H1 (cell line): ENCODE results near the gene PDGFB. TPM values are rescaled to one million over a fixed set of nuclear protein-coding genes. Genes with fewer than 3 reads are reported as not detected.
A peak's percentile ranks its signal among the peaks of the same experiment; 100 is the strongest.

Experiments
- CTCF ChIA-PET: fragments of 300-600 bp; sonication (Branson Sonifier 250); formaldehyde crosslinking; loops from one replicate; lab custom pipeline; 2021; ENCODE audit not compliant: partially characterized antibody; lab: Charles Lee
- POLR2A ChIA-PET: fragments of 300-600 bp; sonication (Branson Sonifier 250); formaldehyde crosslinking; loops from one replicate; lab custom pipeline; 2021; ENCODE audit warnings: inconsistent platforms; ENCODE audit not compliant: partially characterized antibody; lab: Charles Lee
- DNase-seq, 2 experiments: peaks; one replicate each; pipeline versions ENCODE4 v3.0.0 to v3.0.0-alpha.2; 2010 to 2022; ENCODE audit warnings: low spot score in 2 of 2, low read depth in 1 of 2, mixed read lengths in 1 of 2
- FAIRE-seq: peaks from 2 replicates; lab custom pipeline; 2011; peaks lifted over from hg19 to GRCh38; lab: Jason Lieb, UNC
- H2AFZ ChIP-seq: 2 replicates; pipeline ENCODE4 v1.8.1; 2012; ENCODE audit warnings: low read length, inconsistent platforms
- H2AK5ac ChIP-seq: 2 replicates; pipeline ENCODE4 v1.6.1; 2013; ENCODE audit warnings: low read depth, low read length
- H2BK120ac ChIP-seq: replicated peaks from 2 replicates; pipeline ENCODE3; 2013; ENCODE audit warnings: low read depth, low read length, inconsistent platforms
- H2BK12ac ChIP-seq: 2 replicates; pipeline ENCODE4 v1.6.1; 2013; ENCODE audit warnings: low read depth, low read length
- H2BK15ac ChIP-seq: 2 replicates; pipeline ENCODE4 v1.6.1; 2013; ENCODE audit warnings: low read length
- H2BK20ac ChIP-seq: 2 replicates; pipeline ENCODE4 v1.6.1; 2013; ENCODE audit warnings: low read length
- H2BK5ac ChIP-seq: 2 replicates; pipeline ENCODE4 v1.6.1; 2013; ENCODE audit warnings: low read depth, low read length
- H3K14ac ChIP-seq: 2 replicates; pipeline ENCODE4 v1.6.1; 2013; ENCODE audit warnings: inconsistent platforms; ENCODE audit not compliant: insufficient read length
- H3K18ac ChIP-seq: 2 replicates; pipeline ENCODE4 v1.6.1; 2013; ENCODE audit warnings: low read length; ENCODE audit errors: extremely low read depth
- H3K23ac ChIP-seq: 2 replicates; pipeline ENCODE4 v1.6.1; 2013; ENCODE audit warnings: inconsistent platforms; ENCODE audit not compliant: insufficient read length
- H3K23me2 ChIP-seq: 2 replicates; pipeline ENCODE4 v1.6.1; 2013; ENCODE audit warnings: low read depth, low read length
- H3K27ac ChIP-seq: 2 replicates; pipeline ENCODE4 v1.6.1; 2011; ENCODE audit warnings: low read depth, low read length, inconsistent platforms
- H3K27me3 ChIP-seq, 4 experiments: replicated peaks in 1 of 4; 1 replicate in 1 of 4; 2 replicates in 3 of 4; pipeline versions ENCODE4 v1.6.1 to v1.8.1; 2011 to 2013; ENCODE audit warnings: low read length in 3 of 4, mild to moderate bottlenecking in 3 of 4, inconsistent platforms in 2 of 4, mixed read lengths in 2 of 4, moderate library complexity in 1 of 4; ENCODE audit not compliant: control insufficient read depth in 3 of 4, insufficient read depth in 3 of 4; ENCODE audit errors: extremely low read depth in 1 of 4
- H3K36me3 ChIP-seq, 4 experiments: 2 replicates each; pipeline versions ENCODE4 v1.6.1 to v1.8.1; 2011 to 2013; ENCODE audit warnings: mild to moderate bottlenecking in 4 of 4, low read length in 3 of 4, moderate library complexity in 2 of 4, control low read depth in 1 of 4, inconsistent platforms in 1 of 4; ENCODE audit not compliant: insufficient read depth in 4 of 4, control insufficient read depth in 2 of 4
- H3K4ac ChIP-seq: replicated peaks from 2 replicates; pipeline ENCODE3; 2013; ENCODE audit warnings: low read length, low read depth, mixed read lengths, inconsistent platforms; ENCODE audit not compliant: insufficient read length
- H3K4me1 ChIP-seq, 4 experiments: replicated peaks in 1 of 4; 1 replicate in 1 of 4; 2 replicates in 3 of 4; pipeline versions ENCODE4 v1.6.1 to v1.8.1; 2011 to 2013; ENCODE audit warnings: low read length in 3 of 4, inconsistent platforms in 2 of 4, mixed read lengths in 1 of 4; ENCODE audit not compliant: insufficient read depth in 4 of 4, control insufficient read depth in 3 of 4
- H3K4me2 ChIP-seq, 2 experiments: 2 replicates each; pipeline versions ENCODE4 v1.6.1 to v1.8.1; 2011 to 2013; ENCODE audit warnings: low read depth in 2 of 2, low read length in 2 of 2, control low read depth in 1 of 2, inconsistent platforms in 1 of 2, mild to moderate bottlenecking in 1 of 2; ENCODE audit not compliant: insufficient read depth in 1 of 2
- H3K4me3 ChIP-seq, 4 experiments: fragments of 200-600, 300-600 bp in 1 of 4; sonication (generic), shearing (Covaris generic), sonication (Bioruptor Twin) in 1 of 4; 2 replicates each; pipeline versions ENCODE4 v1.5.1 to v1.8.1; 2011 to 2016; ENCODE audit warnings: low read length in 4 of 4, low read depth in 3 of 4, control low read depth in 2 of 4, inconsistent platforms in 2 of 4, mild to moderate bottlenecking in 2 of 4, mixed read lengths in 1 of 4, moderate library complexity in 1 of 4; ENCODE audit not compliant: insufficient read depth in 2 of 4; ENCODE audit errors: extremely low read depth in 1 of 4
- H3K56ac ChIP-seq: replicated peaks from 2 replicates; pipeline ENCODE3; 2013; ENCODE audit warnings: low read depth, mild to moderate bottlenecking, mixed read lengths, low read length, inconsistent platforms; ENCODE audit not compliant: insufficient read length
- H3K79me1 ChIP-seq: 2 replicates; pipeline ENCODE4 v1.6.1; 2013; ENCODE audit warnings: low read depth, low read length, control low read depth
- H3K79me2 ChIP-seq, 2 experiments: 2 replicates each; pipeline versions ENCODE4 v1.6.1 to v1.8.1; 2012 to 2013; ENCODE audit warnings: low read length in 2 of 2, mild to moderate bottlenecking in 2 of 2, inconsistent platforms in 1 of 2; ENCODE audit not compliant: insufficient read depth in 2 of 2, control insufficient read depth in 1 of 2
- H3K9ac ChIP-seq, 4 experiments: replicated peaks in 1 of 4; 1 replicate in 1 of 4; 2 replicates in 3 of 4; pipeline versions ENCODE4 v1.6.1 to v1.8.1; 2011 to 2013; ENCODE audit warnings: low read depth in 3 of 4, low read length in 3 of 4, control low read depth in 2 of 4, mild to moderate bottlenecking in 2 of 4, moderate library complexity in 2 of 4, inconsistent platforms in 1 of 4; ENCODE audit errors: extremely low read depth in 1 of 4
- H3K9me3 ChIP-seq, 2 experiments: 2 replicates each; pipeline versions ENCODE4 v1.6.1 to v1.8.1; 2012 to 2013; ENCODE audit warnings: mild to moderate bottlenecking in 2 of 2, moderate library complexity in 2 of 2, control low read depth in 1 of 2, inconsistent platforms in 1 of 2, low read depth in 1 of 2, low read length in 1 of 2, mixed read lengths in 1 of 2; ENCODE audit not compliant: insufficient read depth in 2 of 2
- H4K20me1 ChIP-seq, 2 experiments: replicated peaks in 1 of 2; 2 replicates each; pipeline versions ENCODE3 to v1.8.1; 2011 to 2013; ENCODE audit warnings: inconsistent platforms in 2 of 2, low read length in 2 of 2, mild to moderate bottlenecking in 1 of 2; ENCODE audit not compliant: insufficient read depth in 2 of 2, control insufficient read depth in 1 of 2
- H4K5ac ChIP-seq: 2 replicates; pipeline ENCODE4 v1.6.1; 2013; ENCODE audit warnings: low read length, low read depth, mixed read lengths, inconsistent platforms; ENCODE audit not compliant: insufficient read length
- H4K8ac ChIP-seq: 2 replicates; pipeline ENCODE4 v1.8.0; 2013; ENCODE audit warnings: mild to moderate bottlenecking, moderate library complexity, low read length, inconsistent platforms; ENCODE audit not compliant: insufficient read depth; ENCODE audit errors: extremely low read depth
- H4K91ac ChIP-seq: replicated peaks from 2 replicates; pipeline ENCODE3; 2013; ENCODE audit warnings: low read length, mixed read lengths, inconsistent platforms; ENCODE audit not compliant: insufficient read length
- CHD1 ChIP-seq: IDR thresholded peaks from 2 replicates; pipeline ENCODE4 v1.6.1; 2012; ENCODE audit warnings: low read depth, low read length, improper control_type of control experiment
- WGBS, 2 experiments: shearing (Covaris generic) in 1 of 2; methylation state at CpG; one replicate each; pipeline versions ENCODE4 v1.1.6 to v1.1.7; 2013 to 2015; ENCODE audit warnings: low lambda C conversion rate in 2 of 2, mixed read lengths in 2 of 2, inconsistent platforms in 1 of 2, low coverage in 1 of 2, missing lambda C conversion rate in 1 of 2; ENCODE audit not compliant: insufficient replicate concordance in 2 of 2, insufficient coverage in 1 of 2, insufficient read length in 1 of 2; ENCODE audit errors: extremely low coverage in 1 of 2, missing lambda C conversion rate in 1 of 2; 5-methylcytosine and 5-hydroxymethylcytosine counted together
- polyA plus RNA-seq, 7 experiments: library from polyadenylated mRNA; depleted of rRNA in 3 of 7; stranded (reverse) in 5 of 7; unstranded in 2 of 7; fragments of >200 nt in 5 of 7; fragments of 200-250 nt in 2 of 7; gene quantifications; 1 replicate in 5 of 7; 2 replicates in 1 of 7; 4 replicates in 1 of 7; pipeline versions ENCODE4 v1.2.1 to v1.2.3, GENCODE V29; 2011 to 2013; ENCODE audit warnings: missing spikeins in 2 of 7, mixed read lengths in 2 of 7
- total RNA-seq: library from RNA; stranded (reverse); fragmentation: NEBNext Ultra II Directional; extraction: Animal tissue kit (Norgen Biotek cat#: 25700); gene quantifications from 2 replicates; pipeline ENCODE4 v1.2.1, GENCODE V29; 2021
- TF ChIP-seq, protein P1 (sequence below): IDR thresholded peaks from 2 replicates; pipeline ENCODE4 v1.6.1; 2012; ENCODE audit warnings: inconsistent platforms

Gene PDGFB
- total and polyA plus RNA-seq, 2 of the 8 experiments (the other 6 are each of a cell fraction or from before 2014, with no cell fraction given): 3.9 to 8.5 TPM

DNA sequence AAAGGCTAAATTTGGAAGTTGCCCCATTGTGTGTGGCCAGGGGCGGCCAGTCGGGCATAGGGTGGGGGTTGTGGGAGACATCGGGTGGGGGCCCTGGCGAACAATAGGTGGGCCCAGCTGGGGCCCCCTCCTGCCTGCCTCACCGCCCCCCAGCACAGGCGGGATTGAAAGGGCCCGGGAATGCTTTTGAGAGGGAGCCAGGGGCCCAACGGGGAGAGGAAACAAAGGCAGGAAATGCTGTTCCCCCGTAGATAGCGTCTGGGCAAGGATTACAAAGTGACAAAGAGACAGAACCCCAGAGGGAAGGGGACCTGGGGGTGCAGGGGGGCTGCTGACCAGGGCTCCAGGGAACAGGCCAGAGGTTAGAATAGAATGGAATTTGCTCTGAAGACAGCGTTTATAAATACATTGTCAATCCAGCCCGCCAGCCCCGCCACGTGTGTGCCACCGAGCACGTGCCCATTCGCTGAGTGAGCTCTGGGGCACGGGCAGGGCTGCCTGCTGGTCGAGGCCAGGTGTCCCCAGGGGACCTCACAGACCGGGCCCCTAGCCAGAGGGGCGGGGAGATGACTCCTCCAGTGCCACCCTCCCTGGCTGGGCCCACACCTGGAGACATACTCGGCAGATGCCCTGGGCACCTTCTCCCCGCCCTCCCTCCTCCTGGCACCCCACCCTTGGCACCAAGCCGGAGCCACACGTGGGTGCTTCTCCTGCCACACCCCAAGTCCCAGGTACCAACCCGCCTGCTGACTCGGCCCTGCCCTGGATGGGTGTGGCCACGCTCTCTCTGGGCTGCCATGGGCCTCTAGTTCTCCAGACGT lies 9.7 kb downstream of the PDGFB start:
- no peak overlapping the region for H3K4me2 ChIP-seq
- H3K23me2 ChIP-seq: no peaks in the 10 kb centered on the region
- no peak overlapping the region for H3K27ac ChIP-seq
- POLR2A ChIA-PET: interaction anchor here (0.6 to 8.5 kb wide), 9 partner anchors 11 to 226 kb away, joined by 3 to 89 read pairs (median 4); partner anchors contain the start of genes CBX7 and RPL3
- H3K14ac ChIP-seq: no peak overlapping the region
- peak overlapping the region; percentile 35 for H4K91ac ChIP-seq
- no peak overlapping the region for H3K9ac ChIP-seq
- TF ChIP-seq, protein P1, sequence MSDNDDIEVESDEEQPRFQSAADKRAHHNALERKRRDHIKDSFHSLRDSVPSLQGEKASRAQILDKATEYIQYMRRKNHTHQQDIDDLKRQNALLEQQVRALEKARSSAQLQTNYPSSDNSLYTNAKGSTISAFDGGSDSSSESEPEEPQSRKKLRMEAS: peak; percentile 33
- TF ChIP-seq CHD1: no peak
- no peak overlapping the region for H2AFZ ChIP-seq
- H3K4me3 ChIP-seq: no peak overlapping the region
- no peak overlapping the region for H2AK5ac ChIP-seq
- H3K4me1 ChIP-seq: peaks cover 4 to 38% (median 29%) of the 10 kb centered on the region in 4 experiments
- WGBS, 2 experiments: 59% methylated on average over 25 of the region's 29 CpGs; no CpG with 5 or more reads in 1 of the 2 experiments
- H3K23ac ChIP-seq: no peak overlapping the region
- H3K9me3 ChIP-seq: no peaks in the 10 kb centered on the region
- DNase-seq (no peak), FAIRE-seq (no peak)
- H3K56ac ChIP-seq: no peak overlapping the region
- CTCF ChIA-PET: interaction anchor here (0.7 to 2.9 kb wide), 14 partner anchors 10 to 100 kb away, joined by 3 to 17 read pairs (median 4); partner anchors contain the start of gene PDGFB
- peak overlapping the region; percentile 71 for H3K18ac ChIP-seq
- no peak overlapping the region for H4K5ac ChIP-seq
- no peak overlapping the region for H2BK15ac ChIP-seq
- no peaks in the 10 kb centered on the region for H3K79me1 ChIP-seq
- H2BK12ac ChIP-seq: peak overlapping the region; percentile 87; the same call in 1 of the 2 replicates
- H3K4ac ChIP-seq: peak overlapping the region; percentile 17
- H2BK5ac ChIP-seq: peak overlapping the region; percentile 71; the same call in 1 of the 2 replicates
- H4K8ac ChIP-seq: peak overlapping the region; percentile 41
- H4K20me1 ChIP-seq: no peaks in the 10 kb centered on the region
- no peak overlapping the region for H2BK120ac ChIP-seq
- peak overlapping the region; percentile 61; the same call in 1 of the 2 replicates for H2BK20ac ChIP-seq
- H3K36me3 ChIP-seq: no peaks in the 10 kb centered on the region
- H3K27me3 ChIP-seq: peaks cover 0 to 23% (median 9%) of the 10 kb centered on the region in 4 experiments; a peak in 5 of 7 replicates
- no peaks in the 10 kb centered on the region for H3K79me2 ChIP-seq
